ENCODE data around the gene ALPK3. TPM values are rescaled to one million over a fixed set of nuclear protein-coding genes. Genes with fewer than 3 reads are reported as not detected.

ALPK3 gene
- total and polyA plus RNA-seq, 2 experiments from 2014 or later = 3.7 to 29.7 TPM

GRCh38 chr15:84873997-84874396 lies 56.8 kb downstream of the ALPK3 start (continued):
- TF ChIP-seq, protein P1, sequence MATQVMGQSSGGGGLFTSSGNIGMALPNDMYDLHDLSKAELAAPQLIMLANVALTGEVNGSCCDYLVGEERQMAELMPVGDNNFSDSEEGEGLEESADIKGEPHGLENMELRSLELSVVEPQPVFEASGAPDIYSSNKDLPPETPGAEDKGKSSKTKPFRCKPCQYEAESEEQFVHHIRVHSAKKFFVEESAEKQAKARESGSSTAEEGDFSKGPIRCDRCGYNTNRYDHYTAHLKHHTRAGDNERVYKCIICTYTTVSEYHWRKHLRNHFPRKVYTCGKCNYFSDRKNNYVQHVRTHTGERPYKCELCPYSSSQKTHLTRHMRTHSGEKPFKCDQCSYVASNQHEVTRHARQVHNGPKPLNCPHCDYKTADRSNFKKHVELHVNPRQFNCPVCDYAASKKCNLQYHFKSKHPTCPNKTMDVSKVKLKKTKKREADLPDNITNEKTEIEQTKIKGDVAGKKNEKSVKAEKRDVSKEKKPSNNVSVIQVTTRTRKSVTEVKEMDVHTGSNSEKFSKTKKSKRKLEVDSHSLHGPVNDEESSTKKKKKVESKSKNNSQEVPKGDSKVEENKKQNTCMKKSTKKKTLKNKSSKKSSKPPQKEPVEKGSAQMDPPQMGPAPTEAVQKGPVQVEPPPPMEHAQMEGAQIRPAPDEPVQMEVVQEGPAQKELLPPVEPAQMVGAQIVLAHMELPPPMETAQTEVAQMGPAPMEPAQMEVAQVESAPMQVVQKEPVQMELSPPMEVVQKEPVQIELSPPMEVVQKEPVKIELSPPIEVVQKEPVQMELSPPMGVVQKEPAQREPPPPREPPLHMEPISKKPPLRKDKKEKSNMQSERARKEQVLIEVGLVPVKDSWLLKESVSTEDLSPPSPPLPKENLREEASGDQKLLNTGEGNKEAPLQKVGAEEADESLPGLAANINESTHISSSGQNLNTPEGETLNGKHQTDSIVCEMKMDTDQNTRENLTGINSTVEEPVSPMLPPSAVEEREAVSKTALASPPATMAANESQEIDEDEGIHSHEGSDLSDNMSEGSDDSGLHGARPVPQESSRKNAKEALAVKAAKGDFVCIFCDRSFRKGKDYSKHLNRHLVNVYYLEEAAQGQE (IDR thresholded peaks at IDR 0.05; ENCODE audit: unreplicated experiment) = no peak
- TF ChIP-seq, protein P2, sequence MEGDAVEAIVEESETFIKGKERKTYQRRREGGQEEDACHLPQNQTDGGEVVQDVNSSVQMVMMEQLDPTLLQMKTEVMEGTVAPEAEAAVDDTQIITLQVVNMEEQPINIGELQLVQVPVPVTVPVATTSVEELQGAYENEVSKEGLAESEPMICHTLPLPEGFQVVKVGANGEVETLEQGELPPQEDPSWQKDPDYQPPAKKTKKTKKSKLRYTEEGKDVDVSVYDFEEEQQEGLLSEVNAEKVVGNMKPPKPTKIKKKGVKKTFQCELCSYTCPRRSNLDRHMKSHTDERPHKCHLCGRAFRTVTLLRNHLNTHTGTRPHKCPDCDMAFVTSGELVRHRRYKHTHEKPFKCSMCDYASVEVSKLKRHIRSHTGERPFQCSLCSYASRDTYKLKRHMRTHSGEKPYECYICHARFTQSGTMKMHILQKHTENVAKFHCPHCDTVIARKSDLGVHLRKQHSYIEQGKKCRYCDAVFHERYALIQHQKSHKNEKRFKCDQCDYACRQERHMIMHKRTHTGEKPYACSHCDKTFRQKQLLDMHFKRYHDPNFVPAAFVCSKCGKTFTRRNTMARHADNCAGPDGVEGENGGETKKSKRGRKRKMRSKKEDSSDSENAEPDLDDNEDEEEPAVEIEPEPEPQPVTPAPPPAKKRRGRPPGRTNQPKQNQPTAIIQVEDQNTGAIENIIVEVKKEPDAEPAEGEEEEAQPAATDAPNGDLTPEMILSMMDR (conservative IDR thresholded peaks at IDR 0.05; ENCODE audit: low read depth in 2 of 2) = no peak
- TF ChIP-seq NANOG (IDR thresholded peaks at IDR 0.05; ENCODE audit: borderline replicate concordance) (no peak), EZH2phosphoT487 (IDR thresholded peaks at IDR 0.05; ENCODE audit: unreplicated experiment) (no peak)

DNA sequence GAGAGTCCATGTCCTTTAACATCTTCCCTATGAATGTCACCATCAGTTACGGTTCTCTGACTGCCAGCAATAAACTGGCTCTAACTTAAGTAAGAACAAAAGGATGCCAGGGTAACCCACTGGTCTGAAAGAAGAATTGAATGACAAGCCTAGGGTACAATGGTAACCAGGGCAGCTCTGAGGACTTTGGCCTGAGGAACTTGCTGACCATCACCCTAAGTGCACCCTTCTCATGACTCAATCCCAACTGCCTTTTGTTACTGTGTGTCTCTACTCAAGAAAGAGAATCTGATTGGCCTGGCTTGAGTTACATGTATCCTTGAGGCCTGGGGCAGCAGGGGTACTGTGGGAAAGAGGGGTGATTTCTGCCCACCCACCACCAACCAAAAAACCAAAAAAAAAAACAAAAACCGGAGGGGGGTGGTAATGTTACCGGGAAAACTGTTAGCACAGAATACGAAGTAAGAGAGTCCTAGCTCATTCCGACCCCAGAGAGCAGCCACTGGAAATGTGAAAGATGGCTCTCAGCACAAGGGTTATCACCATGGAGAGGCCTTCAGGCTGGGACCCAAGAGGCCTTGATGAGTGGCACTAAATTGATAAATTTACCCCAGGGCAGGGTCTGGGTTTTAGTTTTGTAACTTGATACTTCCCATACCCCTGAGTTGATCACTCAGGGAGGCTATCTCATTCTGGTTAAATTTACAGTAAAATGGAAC lies 58.0 kb downstream of the ALPK3 start:
- H3K36me3 Mint-ChIP-seq (ENCODE audit: low read depth) = no peaks in the 10 kb centered on the region
- ATAC-seq = no peak
- Histone ChIP-seq H3K36me3 (ENCODE audit: insufficient read depth) (no peaks in the 10 kb centered on the region), H3F3A (replicated peaks; ENCODE audit: low read depth) (peaks cover 7% of the 10 kb centered on the region; the same call in 1 of the 2 replicates), H3K4me3 (no peak overlapping the region), H4K20me1 (replicated peaks; ENCODE audit: insufficient read depth) (no peaks in the 10 kb centered on the region; the same call in 1 of the 2 replicates), H3K4me2 (no peak overlapping the region), H3K9me2 (ENCODE audit: insufficient read depth) (no peaks in the 10 kb centered on the region), H3K4me1 (ENCODE audit: insufficient read depth) (no peaks in the 10 kb centered on the region; the same call in none of the 2 replicates), H2AFZ (no peak overlapping the region), H3K27me3 (ENCODE audit: insufficient read depth) (no peaks in the 10 kb centered on the region), H3K27ac (ENCODE audit: low read depth) (no peak overlapping the region), H3K79me2 (replicated peaks; ENCODE audit: insufficient read depth) (no peaks in the 10 kb centered on the region)
- no peak overlapping the region for H3K27ac Mint-ChIP-seq
- H3K27me3 Mint-ChIP-seq (ENCODE audit: insufficient read depth, low read depth, poor library complexity) = peaks cover 2% of the 10 kb centered on the region
- peaks cover 14% of the 10 kb centered on the region for H3K4me1 Mint-ChIP-seq
- TF ChIP-seq, protein P1 (IDR thresholded peaks at IDR 0.05; ENCODE audit: unreplicated experiment) = no peak
- TF ChIP-seq ZNF114 (CRISPR knock-in tag; IDR thresholded peaks at IDR 0.05) (no peak), EZH2 (IDR thresholded peaks at IDR 0.05; ENCODE audit: low read depth, unreplicated experiment) (no peak), JUNB (IDR thresholded peaks at IDR 0.05; ENCODE audit: unreplicated experiment) (no peak), NANOG (IDR thresholded peaks at IDR 0.05; ENCODE audit: borderline replicate concordance) (no peak), CREB1 (CRISPR knock-in tag; IDR thresholded peaks at IDR 0.05; ENCODE audit: low read depth) (no peak), POLR2AphosphoS5 (IDR thresholded peaks at IDR 0.05; ENCODE audit: low read depth) (no peak), ZNF331 (CRISPR knock-in tag; IDR thresholded peaks at IDR 0.05; ENCODE audit: low read depth) (no peak), STAT1 (IDR thresholded peaks at IDR 0.05; ENCODE audit: unreplicated experiment) (no peak), EZH2phosphoT487 (IDR thresholded peaks at IDR 0.05; ENCODE audit: unreplicated experiment) (no peak)
- TF ChIP-seq, protein P3, sequence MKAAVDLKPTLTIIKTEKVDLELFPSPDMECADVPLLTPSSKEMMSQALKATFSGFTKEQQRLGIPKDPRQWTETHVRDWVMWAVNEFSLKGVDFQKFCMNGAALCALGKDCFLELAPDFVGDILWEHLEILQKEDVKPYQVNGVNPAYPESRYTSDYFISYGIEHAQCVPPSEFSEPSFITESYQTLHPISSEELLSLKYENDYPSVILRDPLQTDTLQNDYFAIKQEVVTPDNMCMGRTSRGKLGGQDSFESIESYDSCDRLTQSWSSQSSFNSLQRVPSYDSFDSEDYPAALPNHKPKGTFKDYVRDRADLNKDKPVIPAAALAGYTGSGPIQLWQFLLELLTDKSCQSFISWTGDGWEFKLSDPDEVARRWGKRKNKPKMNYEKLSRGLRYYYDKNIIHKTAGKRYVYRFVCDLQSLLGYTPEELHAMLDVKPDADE (IDR thresholded peaks at IDR 0.05) = no peak
- TF ChIP-seq, protein P2 (conservative IDR thresholded peaks at IDR 0.05; ENCODE audit: low read depth in 2 of 2) = no peak
- DNase-seq (ENCODE audit: low spot score) = no peak
- H3K4me3 Mint-ChIP-seq = no peak overlapping the region
- H3K9me3 Mint-ChIP-seq = no peaks in the 10 kb centered on the region

Data from GM23338 (cell line).